BLaER1 treated with 17β-estradiol and CSF1 and Interleukin-3, amounts not matched to agents 10 nM and 100 nM (cell line): ENCODE results near the gene DDX47.
"Not testable (repeated sequence)": the region's sequence is repeated elsewhere in the genome, so short reads cannot be mapped to it uniquely, and the experiment has no call there.

Source experiments
- H3K27ac ChIP-seq, 11 experiments: shearing (Covaris generic); formaldehyde crosslinking; 2 replicates each; pipeline ENCODE4 v1.8.1; 2022
- H3K27me3 ChIP-seq, 11 experiments: shearing (Covaris generic); formaldehyde crosslinking; 2 replicates each; pipeline ENCODE4 v1.8.1; 2022
- H3K36me3 ChIP-seq, 11 experiments: shearing (Covaris generic); formaldehyde crosslinking; 2 replicates each; pipeline ENCODE4 v1.8.1; 2022
- H3K4me1 ChIP-seq, 10 experiments: shearing (Covaris generic); formaldehyde crosslinking; 2 replicates each; pipeline ENCODE4 v1.8.1; 2022
- H3K4me2 ChIP-seq, 11 experiments: shearing (Covaris generic); formaldehyde crosslinking; 2 replicates each; pipeline ENCODE4 v1.8.1; 2022
- H3K4me3 ChIP-seq, 10 experiments: shearing (Covaris generic); formaldehyde crosslinking; 2 replicates each; pipeline ENCODE4 v1.8.1; 2022
- H3K9ac ChIP-seq, 11 experiments: shearing (Covaris generic); formaldehyde crosslinking; 2 replicates each; pipeline ENCODE4 v1.8.1; 2022
- H3K9me3 ChIP-seq, 11 experiments: shearing (Covaris generic); formaldehyde crosslinking; replicated peaks in 1 of 11; 2 replicates each; pipeline ENCODE4 v1.8.1; 2022
- H4K20me1 ChIP-seq, 11 experiments: shearing (Covaris generic); formaldehyde crosslinking; 2 replicates each; pipeline ENCODE4 v1.8.1; 2022
- Cebpa-rat ChIP-seq, 11 experiments: shearing (Covaris generic); IDR thresholded peaks; 2 replicates each; pipeline ENCODE4 v1.8.1; 2022

Gene DDX47

DNA sequence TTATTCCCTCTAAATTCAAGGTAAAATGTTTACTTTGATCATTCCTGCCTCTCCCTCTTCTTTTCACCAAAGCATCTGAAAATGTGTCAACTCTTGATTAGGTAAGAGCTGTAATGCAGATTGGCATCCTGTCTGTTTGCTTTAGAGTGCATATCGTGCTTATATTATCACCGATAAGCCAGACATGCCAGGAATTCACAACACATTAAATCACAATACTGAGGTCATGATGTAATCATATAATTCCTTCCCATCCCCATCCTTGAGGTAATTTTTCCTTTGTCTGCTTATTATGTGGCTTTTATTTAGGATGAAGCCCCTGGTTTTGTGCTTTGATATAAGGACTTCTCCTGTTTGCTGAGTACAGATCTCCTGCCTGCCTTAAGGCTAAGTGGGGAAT is 10.2 kb downstream of the DDX47 start:
- Histone ChIP-seq H3K4me3 (no peak overlapping the region), H3K4me1 (peaks cover 0 to 17% (median 4%) of the 10 kb centered on the region in 10 experiments; a peak in 9 of 20 replicates), H3K4me2 (no peak overlapping the region), H4K20me1 (peaks cover 3 to 38% (median 30%) of the 10 kb centered on the region in 11 experiments; a peak in 18 of 22 replicates), H3K27ac (no peak overlapping the region), H3K9ac (no peak overlapping the region), H3K9me3 (no peaks in the 10 kb centered on the region), H3K27me3 (no peaks in the 10 kb centered on the region), H3K36me3 (peaks cover 80 to 100% (median 100%) of the 10 kb centered on the region in 11 experiments)
- TF ChIP-seq Cebpa-rat (IDR thresholded peaks at IDR 0.05) = no peak

GRCh38 chr12:12823811-12824210 is 10.7 kb downstream of the DDX47 start:
- TF ChIP-seq Cebpa-rat (IDR thresholded peaks at IDR 0.05) = no peak
- H3K4me1 ChIP-seq = peaks cover 0 to 12% (median 4%) of the 10 kb centered on the region in 10 experiments; a peak in 9 of 20 replicates
- no peak overlapping the region for H3K4me2 ChIP-seq
- H4K20me1 ChIP-seq = peaks cover 3 to 33% (median 25%) of the 10 kb centered on the region in 11 experiments; a peak in 18 of 22 replicates
- no peak overlapping the region for H3K27ac ChIP-seq
- no peak overlapping the region for H3K9ac ChIP-seq
- no peaks in the 10 kb centered on the region for H3K27me3 ChIP-seq
- no peak overlapping the region for H3K4me3 ChIP-seq
- H3K9me3 ChIP-seq = no peaks in the 10 kb centered on the region
- H3K36me3 ChIP-seq = peaks cover 85 to 100% (median 100%) of the 10 kb centered on the region in 11 experiments

DNA sequence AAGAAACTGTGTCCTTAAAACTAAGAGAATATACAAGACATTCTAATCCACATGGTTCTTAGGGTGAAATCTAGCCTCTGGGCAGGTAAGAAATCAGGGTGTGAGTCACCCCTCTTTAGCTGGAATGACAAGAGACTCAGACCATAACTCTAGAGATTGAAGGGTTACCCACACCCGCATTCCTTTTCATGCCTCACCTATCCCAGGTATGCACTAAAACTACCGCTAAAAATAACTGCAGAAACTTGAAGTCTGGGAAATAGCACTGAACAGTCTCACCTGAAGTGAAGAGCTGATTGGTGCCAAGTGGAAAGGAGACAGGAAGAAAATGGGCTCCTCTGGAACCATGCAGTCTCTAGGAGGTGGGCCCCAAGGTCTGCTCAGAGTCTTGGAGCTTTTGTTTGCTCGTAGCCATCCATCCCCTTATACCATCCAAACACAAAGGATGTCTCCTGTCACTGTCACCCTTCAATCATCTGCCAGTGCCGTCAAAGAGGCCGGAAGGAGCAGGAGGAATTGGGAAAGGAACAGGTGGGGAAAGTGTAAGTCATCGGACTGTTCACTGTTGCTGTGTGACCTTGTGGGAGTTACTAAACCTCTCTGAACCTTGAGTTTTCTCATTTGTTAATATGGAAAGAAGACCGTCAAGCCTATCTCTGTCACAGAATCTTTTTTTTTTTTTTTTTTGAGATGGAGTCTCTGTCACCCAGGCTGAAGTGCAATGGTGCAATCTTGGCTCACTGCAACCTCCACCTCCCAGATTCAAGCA is 22.4 kb downstream of the DDX47 start:
- Histone ChIP-seq H3K27ac (peak overlapping the region in 9 of 11 experiments; percentile 47 to 68 (median 63); a peak in 13 of 22 replicates), H3K4me1 (peaks cover 10 to 32% (median 25%) of the 10 kb centered on the region in 10 experiments), H3K4me2 (peak overlapping the region in 6 of 11 experiments; percentile 2 to 37 (median 20); a peak in 5 of 22 replicates), H4K20me1 (no peaks in the 10 kb centered on the region), H3K9ac (peak overlapping the region in 4 of 11 experiments; percentile 9 to 45 (median 28); a peak in 1 of 22 replicates), H3K27me3 (no peaks in the 10 kb centered on the region), H3K36me3 (peaks cover 26 to 68% (median 49%) of the 10 kb centered on the region in 11 experiments), H3K4me3 (no peak overlapping the region), H3K9me3 (no peaks in the 10 kb centered on the region)
- TF ChIP-seq Cebpa-rat (IDR thresholded peaks at IDR 0.05) = no peak

DNA sequence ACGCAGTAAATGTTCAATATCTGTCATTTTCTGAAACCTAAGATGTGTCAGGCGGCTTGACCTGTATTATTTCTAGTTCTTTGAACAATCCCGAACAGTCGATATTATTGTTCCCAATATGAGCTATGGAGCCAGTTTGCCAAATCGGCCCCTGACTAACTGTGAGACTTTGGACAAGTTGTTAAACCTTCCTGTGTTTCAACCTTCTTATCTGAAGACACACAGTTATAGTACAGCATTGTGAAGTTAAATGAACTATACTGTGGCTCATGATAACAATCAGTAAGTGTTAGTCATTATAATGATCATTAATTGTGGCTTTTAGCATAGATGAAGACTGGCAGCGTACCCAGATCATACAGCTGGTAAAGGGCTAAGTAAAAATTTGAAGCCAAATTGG is 23.4 kb downstream of the DDX47 start:
- Histone ChIP-seq H3K36me3 (peaks cover 19 to 58% (median 38%) of the 10 kb centered on the region in 11 experiments), H3K27ac (no peak overlapping the region), H3K9me3 (no peaks in the 10 kb centered on the region), H4K20me1 (no peaks in the 10 kb centered on the region), H3K9ac (no peak overlapping the region), H3K27me3 (no peaks in the 10 kb centered on the region), H3K4me1 (peaks cover 10 to 32% (median 25%) of the 10 kb centered on the region in 10 experiments), H3K4me3 (no peak overlapping the region), H3K4me2 (no peak overlapping the region)
- TF ChIP-seq Cebpa-rat (IDR thresholded peaks at IDR 0.05) = no peak

- Histone ChIP-seq H4K20me1 (no peaks in the 10 kb centered on the region), H3K27ac (no peak overlapping the region), H3K4me3 (no peak overlapping the region), H3K27me3 (no peaks in the 10 kb centered on the region), H3K4me2 (no peak overlapping the region), H3K9me3 (no peaks in the 10 kb centered on the region), H3K4me1 (peaks cover 10 to 32% (median 25%) of the 10 kb centered on the region in 10 experiments), H3K36me3 (peaks cover 14 to 52% (median 34%) of the 10 kb centered on the region in 11 experiments), H3K9ac (no peak overlapping the region)
- no peak for TF ChIP-seq Cebpa-rat (IDR thresholded peaks at IDR 0.05)
Measured at GRCh38 chr12:12837025-12837812, 24.1 kb downstream of the DDX47 start.

DNA sequence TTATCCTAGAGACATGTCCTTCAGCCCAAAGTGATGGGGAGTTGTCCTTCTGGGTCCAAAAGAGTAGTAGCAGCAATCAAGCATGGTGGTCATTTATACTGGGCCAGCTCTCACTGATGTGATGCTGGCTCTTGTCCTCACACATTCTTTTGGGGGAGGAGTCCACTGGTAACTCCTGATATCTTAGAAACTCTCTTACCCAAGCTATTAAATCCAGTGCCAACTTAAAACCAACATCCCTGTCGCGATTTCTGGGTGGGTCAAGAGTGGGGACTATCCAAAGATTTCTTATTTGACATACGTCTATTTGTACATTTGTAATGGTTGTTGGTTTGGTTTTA is 24.6 kb downstream of the DDX47 start:
- Histone ChIP-seq H3K9me3 (no peaks in the 10 kb centered on the region), H4K20me1 (no peaks in the 10 kb centered on the region), H3K4me2 (no peak overlapping the region), H3K36me3 (peaks cover 8 to 46% (median 30%) of the 10 kb centered on the region in 11 experiments), H3K9ac (no peak overlapping the region), H3K27ac (no peak overlapping the region), H3K4me1 (peaks cover 10 to 31% (median 24%) of the 10 kb centered on the region in 10 experiments), H3K4me3 (no peak overlapping the region), H3K27me3 (no peaks in the 10 kb centered on the region)
- TF ChIP-seq Cebpa-rat (IDR thresholded peaks at IDR 0.05) = no peak

- Histone ChIP-seq H3K4me3 (no peak overlapping the region), H3K27me3 (no peaks in the 10 kb centered on the region), H3K27ac (no peak overlapping the region), H4K20me1 (no peaks in the 10 kb centered on the region), H3K4me2 (no peak overlapping the region), H3K36me3 (peaks cover 0 to 34% (median 18%) of the 10 kb centered on the region in 11 experiments; a peak in 14 of 22 replicates), H3K9me3 (no peaks in the 10 kb centered on the region), H3K9ac (no peak overlapping the region), H3K4me1 (peaks cover 2 to 19% (median 13%) of the 10 kb centered on the region in 10 experiments)
- TF ChIP-seq Cebpa-rat (IDR thresholded peaks at IDR 0.05) = no peak
Measured at GRCh38 chr12:12839003-12839395, 25.9 kb downstream of the DDX47 start.

DNA sequence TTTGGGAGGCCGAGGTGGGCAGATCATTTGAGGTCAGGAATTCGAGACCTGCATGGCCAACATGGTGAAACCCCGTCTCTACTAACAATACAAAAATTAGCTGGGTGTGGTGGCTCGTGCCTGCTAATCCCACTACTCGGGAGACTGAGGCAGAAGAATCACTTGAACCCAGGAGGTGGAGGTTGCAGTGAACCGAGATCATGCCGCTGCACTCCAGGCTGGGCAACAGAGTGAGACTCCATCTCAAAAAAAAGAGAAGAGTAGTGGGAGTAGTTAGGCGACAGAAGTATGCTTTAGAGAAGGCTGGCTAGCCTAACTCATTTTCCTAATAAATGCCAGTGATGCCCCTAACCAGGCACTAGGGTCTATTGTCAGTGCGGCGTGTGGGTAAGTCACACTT is 26.3 kb downstream of the DDX47 start:
- H3K36me3 ChIP-seq = peaks cover 0 to 30% (median 16%) of the 10 kb centered on the region in 11 experiments; a peak in 11 of 22 replicates
- H3K9me3 ChIP-seq, H3K27me3 ChIP-seq, H3K4me3 ChIP-seq, H3K9ac ChIP-seq, H3K4me2 ChIP-seq, H3K27ac ChIP-seq, H4K20me1 ChIP-seq: not testable (repeated sequence)
- peaks cover 0 to 15% (median 9%) of the 10 kb centered on the region in 10 experiments; a peak in 14 of 20 replicates for H3K4me1 ChIP-seq

GRCh38 chr12:12839873-12840579 is 26.9 kb downstream of the DDX47 start:
- Histone ChIP-seq H3K9ac (no peak overlapping the region), H3K27me3 (no peaks in the 10 kb centered on the region), H3K9me3 (no peaks in the 10 kb centered on the region), H3K27ac (no peak overlapping the region), H3K4me2 (no peak overlapping the region), H3K4me1 (peaks cover 0 to 9% (median 4%) of the 10 kb centered on the region in 10 experiments; a peak in 13 of 20 replicates), H3K36me3 (peaks cover 0 to 30% (median 16%) of the 10 kb centered on the region in 11 experiments; a peak in 11 of 22 replicates), H4K20me1 (no peaks in the 10 kb centered on the region), H3K4me3 (no peak overlapping the region)
- no peak for TF ChIP-seq Cebpa-rat (IDR thresholded peaks at IDR 0.05)
